ENCODE results near the gene CNR1.

DNA sequence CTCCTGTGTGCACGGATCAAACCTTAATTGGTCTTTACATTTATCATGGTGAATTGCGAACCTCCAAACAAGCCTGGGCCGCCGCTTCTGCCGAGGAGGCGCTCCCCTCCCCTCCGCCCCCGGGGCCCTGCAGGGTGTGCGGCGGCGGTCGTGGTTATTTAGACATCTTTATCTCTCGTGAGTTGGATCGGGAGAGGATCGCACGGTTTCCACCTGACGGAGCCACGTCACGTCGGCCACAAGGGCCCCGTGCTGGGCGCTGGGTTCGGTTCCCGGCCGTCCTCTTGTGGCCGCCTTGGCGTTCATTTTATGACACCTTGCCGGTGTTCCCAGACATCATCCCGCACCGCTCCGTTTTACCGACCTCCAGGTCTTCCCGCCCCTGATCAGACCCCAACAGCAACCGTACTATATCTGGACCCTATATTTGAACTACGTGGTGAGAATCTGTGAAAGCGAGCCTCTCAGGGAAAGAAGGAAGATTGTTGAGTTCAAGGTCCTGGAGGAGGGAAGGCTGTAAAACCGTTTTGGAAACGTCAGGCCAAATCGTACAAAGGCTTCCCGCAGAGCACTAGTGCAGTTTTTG is 1.3 kb upstream of the CNR1 start:
- TF ChIP-seq, protein P1, sequence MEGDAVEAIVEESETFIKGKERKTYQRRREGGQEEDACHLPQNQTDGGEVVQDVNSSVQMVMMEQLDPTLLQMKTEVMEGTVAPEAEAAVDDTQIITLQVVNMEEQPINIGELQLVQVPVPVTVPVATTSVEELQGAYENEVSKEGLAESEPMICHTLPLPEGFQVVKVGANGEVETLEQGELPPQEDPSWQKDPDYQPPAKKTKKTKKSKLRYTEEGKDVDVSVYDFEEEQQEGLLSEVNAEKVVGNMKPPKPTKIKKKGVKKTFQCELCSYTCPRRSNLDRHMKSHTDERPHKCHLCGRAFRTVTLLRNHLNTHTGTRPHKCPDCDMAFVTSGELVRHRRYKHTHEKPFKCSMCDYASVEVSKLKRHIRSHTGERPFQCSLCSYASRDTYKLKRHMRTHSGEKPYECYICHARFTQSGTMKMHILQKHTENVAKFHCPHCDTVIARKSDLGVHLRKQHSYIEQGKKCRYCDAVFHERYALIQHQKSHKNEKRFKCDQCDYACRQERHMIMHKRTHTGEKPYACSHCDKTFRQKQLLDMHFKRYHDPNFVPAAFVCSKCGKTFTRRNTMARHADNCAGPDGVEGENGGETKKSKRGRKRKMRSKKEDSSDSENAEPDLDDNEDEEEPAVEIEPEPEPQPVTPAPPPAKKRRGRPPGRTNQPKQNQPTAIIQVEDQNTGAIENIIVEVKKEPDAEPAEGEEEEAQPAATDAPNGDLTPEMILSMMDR (IDR thresholded peaks at IDR 0.05) = no peak
- TF ChIP-seq POLR2A (IDR thresholded peaks at IDR 0.05) = no peak
- no peak for TF ChIP-seq POLR2AphosphoS5 (IDR thresholded peaks at IDR 0.05)
